GM12864 (cell line): Measurements from ENCODE around the gene SLC12A7.
"Not testable (repeated sequence)": the region's sequence is repeated elsewhere in the genome, so short reads cannot be mapped to it uniquely, and the experiment has no call there.

Experiments used
- DNase-seq: peaks from one replicate; pipeline ENCODE4 v3.0.0-alpha.2; 2011; ENCODE audit warnings: low read depth
- H3K4me3 ChIP-seq: 2 replicates; pipeline ENCODE4 v1.5.1; 2011; ENCODE audit warnings: mild to moderate bottlenecking, low read depth, low read length, control low read depth
- TF ChIP-seq, protein P1 (sequence below): IDR thresholded peaks from 2 replicates; pipeline ENCODE4 v1.5.1; 2011; ENCODE audit warnings: low read depth, mild to moderate bottlenecking, moderate library complexity, low read length, control low read depth, inconsistent platforms; ENCODE audit errors: missing control alignments

SLC12A7 gene

GRCh38 chr5:1111727-1112289 is at the start of gene SLC12A7:
Gene SLC12A7 (minus strand): TSS chr5:1112063. CDS start chr5:1111991, 72 bp downstream.
- TF ChIP-seq, protein P1, sequence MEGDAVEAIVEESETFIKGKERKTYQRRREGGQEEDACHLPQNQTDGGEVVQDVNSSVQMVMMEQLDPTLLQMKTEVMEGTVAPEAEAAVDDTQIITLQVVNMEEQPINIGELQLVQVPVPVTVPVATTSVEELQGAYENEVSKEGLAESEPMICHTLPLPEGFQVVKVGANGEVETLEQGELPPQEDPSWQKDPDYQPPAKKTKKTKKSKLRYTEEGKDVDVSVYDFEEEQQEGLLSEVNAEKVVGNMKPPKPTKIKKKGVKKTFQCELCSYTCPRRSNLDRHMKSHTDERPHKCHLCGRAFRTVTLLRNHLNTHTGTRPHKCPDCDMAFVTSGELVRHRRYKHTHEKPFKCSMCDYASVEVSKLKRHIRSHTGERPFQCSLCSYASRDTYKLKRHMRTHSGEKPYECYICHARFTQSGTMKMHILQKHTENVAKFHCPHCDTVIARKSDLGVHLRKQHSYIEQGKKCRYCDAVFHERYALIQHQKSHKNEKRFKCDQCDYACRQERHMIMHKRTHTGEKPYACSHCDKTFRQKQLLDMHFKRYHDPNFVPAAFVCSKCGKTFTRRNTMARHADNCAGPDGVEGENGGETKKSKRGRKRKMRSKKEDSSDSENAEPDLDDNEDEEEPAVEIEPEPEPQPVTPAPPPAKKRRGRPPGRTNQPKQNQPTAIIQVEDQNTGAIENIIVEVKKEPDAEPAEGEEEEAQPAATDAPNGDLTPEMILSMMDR, result no peak
- DNase-seq, result no peak
- H3K4me3 ChIP-seq, result peak within 1 kb of the TSS; percentile 52

DNA sequence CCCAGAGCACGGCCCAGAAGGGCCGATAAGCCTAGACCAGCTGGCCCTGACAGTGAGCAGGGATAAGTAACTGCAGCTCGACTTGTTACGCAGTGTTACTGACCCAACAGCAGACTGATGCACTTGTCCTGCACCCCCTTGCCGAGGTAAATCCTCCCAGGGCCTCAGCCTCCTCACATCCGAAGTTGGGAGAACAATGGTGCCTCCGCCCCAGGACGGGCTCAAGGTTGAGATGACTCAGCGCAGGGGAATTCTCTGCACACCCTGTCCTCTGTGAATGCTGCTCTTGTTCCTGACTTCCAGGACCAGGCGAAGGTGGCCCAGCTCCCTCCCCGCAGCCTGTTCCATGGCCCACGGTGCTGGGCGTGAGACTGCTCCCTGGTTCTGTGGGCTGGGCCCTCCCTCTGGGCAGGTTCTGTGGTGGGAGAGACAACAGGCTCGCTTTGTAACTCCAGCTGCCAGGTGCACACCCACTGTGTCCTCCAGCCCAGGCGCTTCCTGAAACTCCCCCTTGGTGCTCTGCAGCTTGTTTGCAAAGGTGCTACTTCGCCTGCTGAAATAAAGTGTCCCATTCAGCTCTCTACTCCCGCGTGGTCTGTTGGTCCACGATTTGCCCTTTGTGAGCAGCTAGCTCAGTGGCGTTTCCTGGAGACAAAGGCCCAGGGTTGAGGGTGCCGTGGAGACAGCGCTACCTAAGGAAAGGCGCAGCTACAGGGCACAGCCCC is 49.4 kb upstream of the SLC12A7 start:
- no peak overlapping the region for H3K4me3 ChIP-seq
- TF ChIP-seq, protein P1, result no peak
- no peak for DNase-seq

GRCh38 chr5:1159774-1160406 is 48.0 kb upstream of the SLC12A7 start:
- no peak for DNase-seq
- no peak overlapping the region for H3K4me3 ChIP-seq
- TF ChIP-seq, protein P1, result no peak

GRCh38 chr5:1159341-1159675 is 47.4 kb upstream of the SLC12A7 start:
- no peak overlapping the region for H3K4me3 ChIP-seq
- TF ChIP-seq, protein P1, result no peak
- no peak for DNase-seq

DNA sequence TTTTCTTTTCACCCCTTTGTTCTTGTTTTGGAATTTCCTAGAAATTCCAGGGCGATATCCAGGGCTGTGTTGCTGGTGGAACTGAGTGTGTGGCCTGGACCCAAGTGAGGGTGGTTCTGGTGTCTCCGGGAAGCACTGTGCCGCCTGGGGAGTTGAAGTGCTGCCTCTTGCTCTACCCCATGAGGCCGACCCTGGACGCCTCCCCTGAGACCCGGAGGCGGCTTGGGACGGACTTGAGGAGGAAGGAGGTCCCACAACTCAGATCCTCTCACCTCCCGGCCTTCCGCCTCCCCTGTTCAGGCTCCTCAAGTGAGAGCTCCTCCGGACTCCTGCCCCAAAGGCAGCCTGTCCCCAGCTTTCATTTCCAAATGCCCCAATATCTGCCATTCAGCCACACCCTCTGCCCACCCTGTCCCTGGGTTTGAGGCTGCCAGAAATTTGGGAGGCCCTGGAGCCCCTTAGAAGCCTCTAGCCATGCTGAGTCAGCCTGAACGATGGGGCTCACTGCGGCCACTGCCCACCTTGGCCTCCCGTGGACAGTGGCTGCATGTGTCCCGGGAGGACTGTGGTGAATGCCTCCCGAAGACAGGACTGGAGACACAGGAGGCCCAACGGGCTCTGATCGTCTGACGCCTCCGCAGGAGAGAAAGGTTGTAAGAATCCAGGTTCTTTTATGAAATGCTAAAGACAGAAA is 46.9 kb upstream of the SLC12A7 start:
- H3K4me3 ChIP-seq, result no peak overlapping the region
- DNase-seq, result no peak
- TF ChIP-seq, protein P1, result no peak

DNA sequence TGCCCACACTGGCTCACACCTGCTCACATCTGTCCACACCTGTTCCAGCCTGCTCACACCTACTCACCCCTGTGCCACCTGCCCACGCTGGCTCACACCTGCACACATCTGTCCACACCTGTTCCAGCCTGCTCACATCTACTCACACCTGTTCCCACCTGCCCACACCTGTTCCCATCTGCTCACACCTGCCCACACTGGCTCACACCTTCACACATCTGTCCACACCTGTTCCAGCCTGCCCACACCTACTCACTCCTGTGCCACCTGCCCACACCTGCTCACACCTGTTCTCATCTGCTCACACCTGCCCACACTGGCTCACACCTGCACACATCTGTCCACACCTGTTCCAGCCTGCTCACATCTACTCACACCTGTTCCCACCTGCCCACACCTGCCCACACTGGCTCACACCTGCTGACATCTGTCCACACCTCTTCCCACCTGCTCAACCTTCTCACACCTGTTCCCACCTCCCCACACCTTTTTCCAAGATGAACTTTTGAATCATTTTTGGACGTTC is 45.7 kb upstream of the SLC12A7 start:
- DNase-seq, H3K4me3 ChIP-seq: not testable (repeated sequence)
